MG63 (cell line): ENCODE data around the gene TSPAN1. TPM values are rescaled to one million over a fixed set of nuclear protein-coding genes. Genes with fewer than 3 reads are reported as not detected.
A peak's percentile ranks its signal among the peaks of the same experiment; 100 is the strongest.

Experiments
- DNase-seq: peaks from one replicate; pipeline ENCODE4 v3.0.0-alpha.2; 2020
- H3K27me3 ChIP-seq: fragments of 250-450 bp; sonication (Bioruptor Pico); 2 replicates; pipeline ENCODE4 v1.5.1; 2020; ENCODE audit warnings: mild to moderate bottlenecking, moderate library complexity
- H3K36me3 ChIP-seq: fragments of 250-450 bp; sonication (Bioruptor Pico); 2 replicates; pipeline ENCODE4 v1.5.1; 2020; ENCODE audit warnings: mild to moderate bottlenecking, moderate library complexity
- H3K4me3 ChIP-seq: fragments of 250-450 bp; sonication (Bioruptor Pico); 2 replicates; pipeline ENCODE4 v1.5.1; 2020; ENCODE audit warnings: mild to moderate bottlenecking, moderate library complexity
- H3K9me3 ChIP-seq: fragments of 250-450 bp; sonication (Bioruptor Pico); 2 replicates; pipeline ENCODE4 v1.5.1; 2020; ENCODE audit warnings: mild to moderate bottlenecking, moderate library complexity
- total RNA-seq: library from RNA; depleted of rRNA; stranded (reverse); fragments of >200 nt; shearing (Covaris generic); gene quantifications from 2 replicates; pipeline ENCODE4 v1.2.3, GENCODE V29; 2014; ENCODE audit warnings: low replicate concordance; rRNA removed

TSPAN1 gene, protein sequence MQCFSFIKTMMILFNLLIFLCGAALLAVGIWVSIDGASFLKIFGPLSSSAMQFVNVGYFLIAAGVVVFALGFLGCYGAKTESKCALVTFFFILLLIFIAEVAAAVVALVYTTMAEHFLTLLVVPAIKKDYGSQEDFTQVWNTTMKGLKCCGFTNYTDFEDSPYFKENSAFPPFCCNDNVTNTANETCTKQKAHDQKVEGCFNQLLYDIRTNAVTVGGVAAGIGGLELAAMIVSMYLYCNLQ
- total RNA-seq: not detected in 2 replicates

GRCh38 chr1:46174448-46175231 lies at the start of gene TSPAN1:
TSPAN1 (plus strand) TSS chr1:46175087; CDS start chr1:46181108, 6,021 bp downstream.
- Histone ChIP-seq H3K27me3 (no peaks in the 10 kb centered on the region), H3K36me3 (no peaks in the 10 kb centered on the region), H3K9me3 (no peaks in the 10 kb centered on the region), H3K4me3 (no peak within 1 kb of the TSS)
- DNase-seq: no peak

DNA sequence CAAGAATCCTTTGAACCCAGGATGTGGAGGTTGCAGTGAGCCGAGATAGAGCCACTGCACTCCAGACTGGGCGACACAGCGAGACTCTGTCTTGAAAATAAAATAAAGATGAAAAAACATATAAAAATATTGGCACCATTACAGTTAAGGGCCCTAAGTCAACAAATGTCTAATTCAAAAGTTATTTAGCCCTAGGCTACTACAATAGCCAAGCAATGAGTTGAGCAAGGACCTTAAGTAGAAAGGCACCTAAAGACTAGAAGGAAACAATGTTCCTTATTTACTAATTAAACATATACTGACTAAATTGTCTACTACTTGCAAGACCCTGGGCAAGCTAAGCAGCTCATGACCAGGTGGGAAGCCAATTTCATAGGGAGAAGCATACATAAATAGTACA lies 46.5 kb upstream of the TSPAN1 start:
- DNase-seq: no peak
- no peaks in the 10 kb centered on the region for H3K9me3 ChIP-seq
- H3K27me3 ChIP-seq: no peaks in the 10 kb centered on the region
- H3K36me3 ChIP-seq: no peaks in the 10 kb centered on the region; the same call in 1 of the 2 replicates
- H3K4me3 ChIP-seq: no peak overlapping the region

GRCh38 chr1:46130121-46130520 lies 44.8 kb upstream of the TSPAN1 start:
- no peak for DNase-seq
- H3K4me3 ChIP-seq: peak overlapping the region; percentile 97
- no peaks in the 10 kb centered on the region for H3K9me3 ChIP-seq

GRCh38 chr1:46130606-46131005 lies 44.3 kb upstream of the TSPAN1 start:
- no peaks in the 10 kb centered on the region; the same call in 1 of the 2 replicates for H3K36me3 ChIP-seq
- no peak for DNase-seq

More at GRCh38 chr1:46130121-46130520, 44.8 kb upstream of the TSPAN1 start:
- Histone ChIP-seq H3K36me3 (no peaks in the 10 kb centered on the region; the same call in 1 of the 2 replicates), H3K27me3 (no peaks in the 10 kb centered on the region)

GRCh38 chr1:46131093-46131492 lies 43.8 kb upstream of the TSPAN1 start:
- DNase-seq: no peak
- Histone ChIP-seq H3K36me3 (no peaks in the 10 kb centered on the region; the same call in 1 of the 2 replicates), H3K9me3 (no peaks in the 10 kb centered on the region), H3K27me3 (no peaks in the 10 kb centered on the region), H3K4me3 (peak overlapping the region; percentile 97)

More at GRCh38 chr1:46130606-46131005, 44.3 kb upstream of the TSPAN1 start:
- peak overlapping the region; percentile 97 for H3K4me3 ChIP-seq
- H3K27me3 ChIP-seq: no peaks in the 10 kb centered on the region
- H3K9me3 ChIP-seq: no peaks in the 10 kb centered on the region

DNA sequence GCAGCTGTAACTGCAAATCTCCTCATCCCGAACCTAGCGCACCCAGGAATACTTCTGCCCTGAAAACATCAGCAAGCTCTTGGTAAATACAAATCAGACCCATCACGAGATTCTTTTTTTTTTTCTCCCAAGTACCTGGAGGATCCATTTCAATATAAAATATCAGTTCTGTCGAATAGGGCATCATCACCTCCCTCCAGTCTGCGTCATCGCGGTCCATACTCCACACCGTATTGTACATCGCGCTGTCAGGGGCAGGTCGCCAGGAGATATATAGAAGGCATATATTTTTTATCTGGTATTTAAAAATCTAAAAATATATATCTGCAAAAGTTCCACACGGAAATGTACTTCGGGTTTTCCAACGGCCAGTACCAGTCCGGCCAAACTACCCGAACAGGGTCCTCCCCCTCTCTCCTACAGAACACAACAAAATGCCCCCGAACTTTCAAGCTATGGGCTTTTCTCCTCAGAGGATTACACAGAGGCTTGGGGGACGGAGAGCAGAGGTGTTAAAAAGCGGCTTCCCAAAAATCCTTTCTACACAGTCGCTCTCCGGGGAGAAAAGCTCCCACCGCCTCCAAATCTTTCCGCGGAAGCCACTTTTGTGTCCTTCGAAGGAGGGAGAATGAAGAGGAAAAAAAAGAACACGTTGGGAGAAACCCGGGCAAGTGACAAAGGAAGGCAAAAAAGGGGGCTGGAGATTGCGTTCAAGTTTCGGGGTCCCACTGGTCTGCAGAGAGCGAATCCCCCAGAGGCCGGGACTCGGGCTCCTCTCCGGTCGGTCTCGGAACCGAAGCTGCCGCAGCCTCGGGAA lies 43.0 kb upstream of the TSPAN1 start:
- no peaks in the 10 kb centered on the region for H3K27me3 ChIP-seq
- DNase-seq: peak; percentile 23
- no peaks in the 10 kb centered on the region; the same call in 1 of the 2 replicates for H3K36me3 ChIP-seq
- H3K4me3 ChIP-seq: peak overlapping the region; percentile 97
- H3K9me3 ChIP-seq: no peaks in the 10 kb centered on the region

DNA sequence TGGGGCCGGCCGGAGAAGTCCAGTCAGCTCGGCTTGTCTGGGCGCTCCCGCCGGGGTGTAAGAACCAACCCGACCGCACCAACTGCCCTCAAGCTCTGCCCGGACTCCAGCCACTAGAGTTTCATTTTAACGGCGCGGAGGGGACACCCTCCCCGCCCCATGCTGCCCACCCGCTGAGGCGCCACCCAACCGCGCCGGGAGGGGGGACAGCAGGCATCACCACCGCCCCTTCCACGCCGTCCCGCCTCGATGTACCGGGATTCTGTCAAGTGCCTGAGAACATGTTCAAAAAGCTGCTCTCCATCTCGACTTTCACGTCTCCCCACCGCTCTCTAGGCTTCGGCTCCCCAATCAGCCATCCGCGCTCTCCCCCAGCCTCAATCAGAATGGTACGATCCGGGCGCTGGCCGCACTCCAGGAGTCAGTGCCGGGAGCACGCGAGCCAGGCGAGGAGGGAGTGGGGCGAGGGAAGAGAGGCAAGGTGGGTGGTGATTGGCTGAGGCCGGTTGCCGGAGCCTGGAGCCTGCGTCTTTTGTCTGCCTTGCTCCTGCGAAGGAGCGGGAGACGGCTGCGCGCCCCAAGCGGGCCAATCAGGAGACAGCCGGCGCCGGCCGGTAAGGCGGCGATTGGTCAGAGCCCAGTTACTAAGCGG lies 42.2 kb upstream of the TSPAN1 start, which contains the start of gene PIK3R3:
Gene PIK3R3 (minus strand): TSS at position 101 of the 652 bp plus-strand sequence. CDS start 677 bp downstream, outside the sequence.
- peak; percentile 99 for DNase-seq
- Histone ChIP-seq H3K27me3 (no peaks in the 10 kb centered on the region), H3K9me3 (no peaks in the 10 kb centered on the region), H3K4me3 (peak within 1 kb of the TSS; percentile 97), H3K36me3 (no peaks in the 10 kb centered on the region; the same call in 1 of the 2 replicates)

DNA sequence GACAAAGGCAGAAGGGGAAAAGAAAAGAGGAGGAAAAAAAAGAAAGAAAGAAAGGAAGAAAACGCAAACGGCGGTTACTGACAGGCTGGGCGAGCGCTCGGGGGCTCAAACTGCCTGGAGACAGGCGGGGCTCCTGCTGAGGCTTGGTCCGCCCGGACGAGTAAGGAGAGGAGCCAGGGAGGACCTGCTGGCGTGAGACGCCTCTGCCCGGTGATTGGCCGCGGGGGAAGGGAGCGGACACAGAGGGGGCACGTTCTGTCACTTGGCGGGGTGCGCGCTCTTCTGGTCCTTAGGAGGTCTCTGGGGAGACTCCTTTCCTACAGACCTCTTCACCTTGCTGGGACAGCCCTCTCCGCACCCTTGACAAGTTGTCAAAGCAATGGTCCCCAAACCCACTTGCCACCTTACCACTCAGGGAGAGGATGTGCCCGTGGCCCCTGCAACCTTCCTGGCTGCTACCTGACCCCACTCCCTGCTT lies 41.7 kb upstream of the TSPAN1 start:
- no peak for DNase-seq
- Histone ChIP-seq H3K36me3 (no peaks in the 10 kb centered on the region; the same call in 1 of the 2 replicates), H3K27me3 (no peaks in the 10 kb centered on the region), H3K9me3 (no peaks in the 10 kb centered on the region), H3K4me3 (peak overlapping the region; percentile 97)

DNA sequence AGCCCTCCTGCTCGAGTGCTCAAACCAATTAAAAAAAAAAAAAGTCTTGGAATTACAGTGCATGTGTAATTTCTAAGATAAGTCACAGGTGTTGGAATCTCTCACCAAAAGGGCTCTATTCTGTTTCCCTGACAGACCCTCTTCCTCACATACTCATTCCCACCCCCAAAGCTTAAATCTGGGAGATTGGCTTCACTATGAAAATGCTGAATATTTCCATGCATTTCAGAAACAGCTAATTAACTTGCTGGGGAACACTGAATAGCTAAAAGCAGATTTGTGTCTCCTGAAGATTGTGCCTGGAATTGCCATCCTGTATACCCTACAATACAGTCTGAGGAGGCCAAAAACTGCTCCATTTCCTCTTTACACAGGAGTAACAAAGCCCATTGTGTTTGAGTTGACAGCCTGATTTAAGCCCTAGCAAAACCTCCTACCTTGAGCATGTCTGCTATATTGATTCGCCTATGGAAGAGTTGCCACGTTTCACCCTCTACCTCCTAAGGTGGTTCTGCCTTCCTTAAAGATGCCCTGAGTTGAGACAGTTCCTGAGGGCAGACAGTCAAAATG lies 41.0 kb upstream of the TSPAN1 start:
- Histone ChIP-seq H3K4me3 (peak overlapping the region; percentile 97), H3K27me3 (no peaks in the 10 kb centered on the region), H3K9me3 (no peaks in the 10 kb centered on the region), H3K36me3 (no peaks in the 10 kb centered on the region; the same call in 1 of the 2 replicates)
- DNase-seq: no peak

- no peaks in the 10 kb centered on the region for H3K9me3 ChIP-seq
- H3K27me3 ChIP-seq: no peaks in the 10 kb centered on the region
- H3K4me3 ChIP-seq: no peak overlapping the region
- H3K36me3 ChIP-seq: no peaks in the 10 kb centered on the region; the same call in 1 of the 2 replicates
- no peak for DNase-seq
Measured at GRCh38 chr1:46134660-46135331, 40.1 kb upstream of the TSPAN1 start.

DNA sequence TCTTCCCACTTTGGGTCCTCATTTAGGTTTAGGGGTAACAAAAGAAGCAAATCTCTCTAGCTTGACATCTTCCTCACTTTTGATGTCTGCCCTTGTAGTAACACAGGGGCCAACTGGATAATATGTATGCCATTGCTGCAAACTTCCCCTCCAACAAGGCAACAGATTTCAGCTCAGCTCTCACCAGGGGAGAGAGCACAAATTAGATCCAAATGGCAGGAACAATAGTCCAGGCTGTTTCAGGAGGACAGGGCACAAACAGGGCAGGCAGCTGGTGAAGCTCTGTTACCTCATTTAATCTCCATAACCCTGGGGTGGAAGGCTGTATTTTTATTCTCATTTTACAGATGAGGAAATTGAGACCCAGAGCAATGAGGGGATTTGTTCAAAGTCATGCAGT lies 38.2 kb upstream of the TSPAN1 start:
- H3K27me3 ChIP-seq: no peaks in the 10 kb centered on the region
- no peak overlapping the region for H3K4me3 ChIP-seq
- DNase-seq: no peak
- no peaks in the 10 kb centered on the region for H3K9me3 ChIP-seq
- H3K36me3 ChIP-seq: no peaks in the 10 kb centered on the region; the same call in 1 of the 2 replicates

- Histone ChIP-seq H3K27me3 (no peaks in the 10 kb centered on the region), H3K4me3 (no peak overlapping the region), H3K9me3 (no peaks in the 10 kb centered on the region), H3K36me3 (no peaks in the 10 kb centered on the region; the same call in 1 of the 2 replicates)
- DNase-seq: no peak
Measured at GRCh38 chr1:46137916-46138315, 37.0 kb upstream of the TSPAN1 start.

GRCh38 chr1:46148318-46148717 lies 26.6 kb upstream of the TSPAN1 start:
- Histone ChIP-seq H3K4me3 (no peak overlapping the region), H3K9me3 (no peaks in the 10 kb centered on the region), H3K36me3 (no peaks in the 10 kb centered on the region), H3K27me3 (no peaks in the 10 kb centered on the region)
- DNase-seq: no peak

- DNase-seq: no peak
- Histone ChIP-seq H3K4me3 (no peak overlapping the region), H3K27me3 (no peaks in the 10 kb centered on the region), H3K36me3 (no peaks in the 10 kb centered on the region), H3K9me3 (no peaks in the 10 kb centered on the region)
Measured at GRCh38 chr1:46150085-46150484, 24.8 kb upstream of the TSPAN1 start.

- no peaks in the 10 kb centered on the region for H3K27me3 ChIP-seq
- H3K4me3 ChIP-seq: no peak overlapping the region
- no peaks in the 10 kb centered on the region for H3K36me3 ChIP-seq
- no peaks in the 10 kb centered on the region for H3K9me3 ChIP-seq
- no peak for DNase-seq
Measured at GRCh38 chr1:46152016-46152415, 22.9 kb upstream of the TSPAN1 start.
